Measurements from ENCODE around the gene CUL3.

DNA sequence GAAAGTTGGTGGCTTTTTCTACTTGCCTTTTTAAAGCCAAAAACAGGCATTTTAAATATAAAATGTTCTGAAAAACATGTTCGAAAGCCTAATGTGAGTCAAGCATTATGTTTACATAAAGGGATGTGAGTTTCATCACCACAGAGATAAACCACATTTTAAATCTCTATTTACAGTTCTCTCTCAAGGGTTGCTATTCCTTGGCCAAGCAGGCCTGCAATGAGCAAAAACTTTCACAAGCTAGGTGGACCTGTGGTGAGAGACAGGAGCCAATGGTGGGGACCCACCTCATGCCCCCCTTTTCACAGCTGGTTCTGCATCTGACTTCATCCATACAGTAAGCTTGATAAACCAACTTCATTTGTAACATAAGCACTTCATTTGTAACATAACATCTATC, 65.1 kb downstream of the CUL3 start:
- TF ChIP-seq POLR2AphosphoS5 (IDR thresholded peaks at IDR 0.05; ENCODE audit: low read depth) = no peak
- TF ChIP-seq, protein P1, sequence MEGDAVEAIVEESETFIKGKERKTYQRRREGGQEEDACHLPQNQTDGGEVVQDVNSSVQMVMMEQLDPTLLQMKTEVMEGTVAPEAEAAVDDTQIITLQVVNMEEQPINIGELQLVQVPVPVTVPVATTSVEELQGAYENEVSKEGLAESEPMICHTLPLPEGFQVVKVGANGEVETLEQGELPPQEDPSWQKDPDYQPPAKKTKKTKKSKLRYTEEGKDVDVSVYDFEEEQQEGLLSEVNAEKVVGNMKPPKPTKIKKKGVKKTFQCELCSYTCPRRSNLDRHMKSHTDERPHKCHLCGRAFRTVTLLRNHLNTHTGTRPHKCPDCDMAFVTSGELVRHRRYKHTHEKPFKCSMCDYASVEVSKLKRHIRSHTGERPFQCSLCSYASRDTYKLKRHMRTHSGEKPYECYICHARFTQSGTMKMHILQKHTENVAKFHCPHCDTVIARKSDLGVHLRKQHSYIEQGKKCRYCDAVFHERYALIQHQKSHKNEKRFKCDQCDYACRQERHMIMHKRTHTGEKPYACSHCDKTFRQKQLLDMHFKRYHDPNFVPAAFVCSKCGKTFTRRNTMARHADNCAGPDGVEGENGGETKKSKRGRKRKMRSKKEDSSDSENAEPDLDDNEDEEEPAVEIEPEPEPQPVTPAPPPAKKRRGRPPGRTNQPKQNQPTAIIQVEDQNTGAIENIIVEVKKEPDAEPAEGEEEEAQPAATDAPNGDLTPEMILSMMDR (conservative IDR thresholded peaks at IDR 0.05; ENCODE audit: low read depth in 2 of 2) = no peak
- no peak for TF ChIP-seq REST (IDR thresholded peaks at IDR 0.05; ENCODE audit: unreplicated experiment)
- TF ChIP-seq EZH2 (IDR thresholded peaks at IDR 0.05; ENCODE audit: low read depth, unreplicated experiment) = no peak
- TF ChIP-seq EZH2phosphoT487 (IDR thresholded peaks at IDR 0.05; ENCODE audit: unreplicated experiment) = no peak
- TF ChIP-seq ZNF331 (CRISPR knock-in tag; IDR thresholded peaks at IDR 0.05; ENCODE audit: low read depth) = no peak
- TF ChIP-seq CREB1 (CRISPR knock-in tag; IDR thresholded peaks at IDR 0.05; ENCODE audit: low read depth) = no peak
- TF ChIP-seq NANOG (IDR thresholded peaks at IDR 0.05; ENCODE audit: borderline replicate concordance) = no peak
- TF ChIP-seq, protein P2, sequence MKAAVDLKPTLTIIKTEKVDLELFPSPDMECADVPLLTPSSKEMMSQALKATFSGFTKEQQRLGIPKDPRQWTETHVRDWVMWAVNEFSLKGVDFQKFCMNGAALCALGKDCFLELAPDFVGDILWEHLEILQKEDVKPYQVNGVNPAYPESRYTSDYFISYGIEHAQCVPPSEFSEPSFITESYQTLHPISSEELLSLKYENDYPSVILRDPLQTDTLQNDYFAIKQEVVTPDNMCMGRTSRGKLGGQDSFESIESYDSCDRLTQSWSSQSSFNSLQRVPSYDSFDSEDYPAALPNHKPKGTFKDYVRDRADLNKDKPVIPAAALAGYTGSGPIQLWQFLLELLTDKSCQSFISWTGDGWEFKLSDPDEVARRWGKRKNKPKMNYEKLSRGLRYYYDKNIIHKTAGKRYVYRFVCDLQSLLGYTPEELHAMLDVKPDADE (IDR thresholded peaks at IDR 0.05) = no peak
- TF ChIP-seq STAT1 (IDR thresholded peaks at IDR 0.05; ENCODE audit: unreplicated experiment) = no peak

All from GM23338 (cell line).